Endothelial cell of umbilical vein (primary cell): Measurements from ENCODE around the gene MOBP. TPM values are rescaled to one million over a fixed set of nuclear protein-coding genes. Genes with fewer than 3 reads are reported as not detected.

ENCODE experiments used
- BruUV-seq: library from RNA; stranded (reverse); fragments of 400-500 nt; replicated peaks from 2 replicates; lab custom pipeline; 2021; lab: Mats Ljungman, UMichigan
- CTCF ChIA-PET: fragments of 300-600, 350-600 bp; sonication (Branson Sonifier 250); formaldehyde crosslinking; loops from one replicate; lab custom pipeline; 2021; ENCODE audit warnings: antibody characterized with exemption, inconsistent platforms; lab: Charles Lee
- POLR2A ChIA-PET: fragments of 300-600, 350-600 bp; sonication (Branson Sonifier 250); formaldehyde crosslinking; loops from one replicate; lab custom pipeline; 2021; ENCODE audit warnings: antibody characterized with exemption, inconsistent platforms; lab: Charles Lee
- DNase-seq: peaks from one replicate; pipeline ENCODE4 v3.0.0-alpha.2; 2011; ENCODE audit warnings: low read depth, low spot score
- FAIRE-seq: peaks from 2 replicates; lab custom pipeline; 2011; peaks lifted over from hg19 to GRCh38; lab: Jason Lieb, UNC
- H2AFZ ChIP-seq: 2 replicates; pipeline ENCODE4 v1.6.0; 2012; ENCODE audit warnings: low read depth, low read length, control low read depth, inconsistent platforms
- H3K27ac ChIP-seq: 2 replicates; pipeline ENCODE4 v1.5.1; 2011; ENCODE audit warnings: low read depth, mild to moderate bottlenecking, control low read depth, low read length, moderate library complexity; ENCODE audit not compliant: insufficient read depth
- H3K27me3 ChIP-seq, 2 experiments: 2 replicates each; pipeline versions ENCODE4 v1.6.0 to v1.6.1; 2011; ENCODE audit warnings: low read length in 2 of 2, mixed read lengths in 1 of 2; ENCODE audit not compliant: control insufficient read depth in 2 of 2, insufficient read depth in 2 of 2
- H3K36me3 ChIP-seq, 2 experiments: 2 replicates in 1 of 2; 3 replicates in 1 of 2; pipeline ENCODE4 v1.5.1; 2011; ENCODE audit warnings: low read length in 2 of 2, mild to moderate bottlenecking in 1 of 2, moderate library complexity in 1 of 2; ENCODE audit not compliant: control insufficient read depth in 2 of 2, insufficient read depth in 2 of 2; ENCODE audit errors: extremely low read depth in 1 of 2
- H3K4me1 ChIP-seq: 3 replicates; pipeline ENCODE4 v1.5.1; 2011; ENCODE audit warnings: mild to moderate bottlenecking, low read length; ENCODE audit not compliant: control insufficient read depth, insufficient read depth; ENCODE audit errors: extremely low read depth
- H3K4me2 ChIP-seq: 2 replicates; pipeline ENCODE4 v1.6.1; 2011; ENCODE audit warnings: low read length, control low read depth, mixed read lengths; ENCODE audit not compliant: insufficient read depth
- H3K4me3 ChIP-seq, 3 experiments: fragments of 200-600 bp in 1 of 3; sonication (generic), shearing (Covaris generic) in 1 of 3; replicated peaks in 1 of 3; 2 replicates each; pipeline ENCODE4 v1.5.1; 2011 to 2016; ENCODE audit warnings: control low read depth in 3 of 3, low read length in 3 of 3, mild to moderate bottlenecking in 2 of 3, inconsistent platforms in 1 of 3, low read depth in 1 of 3, moderate library complexity in 1 of 3; ENCODE audit not compliant: insufficient read depth in 1 of 3
- H3K79me2 ChIP-seq: 2 replicates; pipeline ENCODE4 v1.6.0; 2012; ENCODE audit warnings: low read length, inconsistent platforms; ENCODE audit not compliant: control insufficient read depth, insufficient read depth
- H3K9ac ChIP-seq: replicated peaks from 2 replicates; pipeline ENCODE3; 2011; ENCODE audit warnings: low read length, control low read depth; ENCODE audit not compliant: insufficient read depth; ENCODE audit errors: extremely low read depth
- H3K9me1 ChIP-seq: replicated peaks from 3 replicates; pipeline ENCODE4 v1.6.0; 2011; ENCODE audit warnings: mild to moderate bottlenecking, low read length; ENCODE audit not compliant: control insufficient read depth, insufficient read depth; ENCODE audit errors: extremely low read depth
- H3K9me3 ChIP-seq: replicated peaks from 2 replicates; pipeline ENCODE4 v1.5.1; 2012; ENCODE audit warnings: low read length, inconsistent platforms; ENCODE audit not compliant: control insufficient read depth, insufficient read depth
- H4K20me1 ChIP-seq: replicated peaks from 2 replicates; pipeline ENCODE3; 2011; ENCODE audit warnings: mild to moderate bottlenecking, low read length; ENCODE audit not compliant: control insufficient read depth, insufficient read depth; ENCODE audit errors: extremely low read depth
- EZH2 ChIP-seq: IDR thresholded peaks from 2 replicates; pipeline ENCODE4 v1.6.1; 2012; ENCODE audit warnings: borderline replicate concordance, low read depth, mild to moderate bottlenecking, moderate library complexity, low read length, inconsistent platforms; ENCODE audit not compliant: severe bottlenecking
- FOS ChIP-seq: IDR thresholded peaks from 2 replicates; pipeline ENCODE4 v1.6.1; 2011; ENCODE audit warnings: mild to moderate bottlenecking, low read length, moderate library complexity, borderline replicate concordance; ENCODE audit not compliant: insufficient read depth
- GATA2 ChIP-seq: IDR thresholded peaks from 2 replicates; pipeline ENCODE4 v1.7.0; 2011; ENCODE audit warnings: low read depth, mild to moderate bottlenecking, moderate library complexity, mixed read lengths, low read length; ENCODE audit not compliant: insufficient read length, insufficient read depth
- JUN ChIP-seq: IDR thresholded peaks from 2 replicates; pipeline ENCODE4 v1.6.1; 2011; ENCODE audit warnings: borderline replicate concordance, low read depth; ENCODE audit not compliant: insufficient read length, insufficient read depth
- MAX ChIP-seq: IDR thresholded peaks from 2 replicates; pipeline ENCODE4 v1.6.1; 2011; ENCODE audit not compliant: insufficient read depth, insufficient read length
- MYC ChIP-seq: IDR thresholded peaks from one replicate; pipeline ENCODE4 v1.6.1; 2011; ENCODE audit warnings: mild to moderate bottlenecking, low read depth, low read length
- POLR2A ChIP-seq: IDR thresholded peaks from 2 replicates; pipeline ENCODE4 v1.6.1; 2012; ENCODE audit warnings: low read depth, mild to moderate bottlenecking, control low read depth, low read length
- POLR2AphosphoS5 ChIP-seq: IDR thresholded peaks from 2 replicates; pipeline ENCODE4 v1.6.1; 2012; ENCODE audit warnings: low read depth, mild to moderate bottlenecking, control low read depth, low read length, moderate library complexity; ENCODE audit not compliant: insufficient read depth
- dilution Hi-C: fragments of 300-500 bp; cut with MboI; formaldehyde crosslinking; loops from one replicate; pipeline ENCODE4 v1.15.0; 2019; ENCODE audit warnings: low sequenced_read_pairs; ENCODE audit not compliant: extremely low pct_ligation_motif_present
- intact Hi-C: fragments of 100-400 bp; cut with micrococcal nuclease; formaldehyde crosslinking; loops from one replicate; pipeline ENCODE4 v1.10.0; 2022
- polyA plus RNA-seq, 4 experiments: library from polyadenylated mRNA; depleted of rRNA in 3 of 4; stranded (reverse) in 3 of 4; unstranded in 1 of 4; fragments of >200 nt; gene quantifications; 2 replicates each; pipeline versions ENCODE4 v1.2.1 to v1.2.3, GENCODE V29; 2011 to 2012; ENCODE audit warnings: missing spikeins in 1 of 4
- total RNA-seq: library from RNA; stranded (reverse); gene quantifications from 2 replicates; pipeline ENCODE4 v1.2.3, GENCODE V29; 2021

The MOBP gene
- total and polyA plus RNA-seq, 2 donors (not counting 3 experiments of a cell fraction or from before 2014, with no cell fraction given), result 2.0 to 2.3 TPM

GRCh38 chr3:39448506-39449233, 18.8 kb upstream of the MOBP start:
- no peaks in the 10 kb centered on the region for H3K36me3 ChIP-seq
- no peaks in the 10 kb centered on the region for H3K4me1 ChIP-seq
- H3K27me3 ChIP-seq, result peaks cover 3 to 4% of the 10 kb centered on the region in 2 experiments
- TF ChIP-seq MYC (no peak), POLR2A (no peak), POLR2AphosphoS5 (no peak), EZH2 (no peak), MAX (no peak), GATA2 (no peak), FOS (no peak), JUN (no peak)
- no peak overlapping the region for H3K9ac ChIP-seq
- no peaks in the 10 kb centered on the region for H3K9me3 ChIP-seq
- dilution Hi-C loops (no loop called here), intact Hi-C loops (loop anchor here (1.0 to 5.0 kb wide), 4 partner anchors 50 to 731 kb away; no protein-coding TSS in a partner anchor)
- no peak overlapping the region for H3K4me2 ChIP-seq
- no peak for DNase-seq
- no peak for FAIRE-seq
- no peaks in the 10 kb centered on the region for H4K20me1 ChIP-seq
- H3K79me2 ChIP-seq, result no peaks in the 10 kb centered on the region
- no TSS peak for BruUV-seq
- no peaks in the 10 kb centered on the region for H3K9me1 ChIP-seq
- ChIA-PET CTCF (interaction anchor here (0.7 to 3.7 kb wide), 16 partner anchors 9 to 868 kb away, joined by 3 to 82 read pairs (median 6); no protein-coding TSS in a partner anchor), POLR2A (no interaction called here)
- H3K4me3 ChIP-seq, result no peak overlapping the region
- no peak overlapping the region for H3K27ac ChIP-seq
- no peak overlapping the region for H2AFZ ChIP-seq
